KMS-11 (cell line): ENCODE measurements around the gene FLNB.

Experiments used
- H2AFZ ChIP-seq: fragments of 200-600 bp; sonication (generic); 2 replicates; pipeline ENCODE4 v1.6.1; 2016; ENCODE audit warnings: antibody characterized with exemption, mixed run types, low read depth
- H3K27ac ChIP-seq: fragments of 200-600 bp; sonication (generic); 2 replicates; pipeline ENCODE4 v1.6.1; 2016; ENCODE audit warnings: mild to moderate bottlenecking, mixed run types
- H3K27me3 ChIP-seq: fragments of 200-600 bp; sonication (generic); 2 replicates; pipeline ENCODE4 v1.6.1; 2017; ENCODE audit warnings: mild to moderate bottlenecking, low read depth, mixed run types, moderate library complexity; ENCODE audit not compliant: insufficient read depth
- H3K36me3 ChIP-seq: fragments of 200-600 bp; sonication (generic); 2 replicates; pipeline ENCODE4 v1.6.1; 2017; ENCODE audit warnings: mild to moderate bottlenecking, mixed run types; ENCODE audit not compliant: insufficient read depth
- H3K4me1 ChIP-seq: fragments of 200-600 bp; sonication (generic); 2 replicates; pipeline ENCODE4 v1.6.1; 2016; ENCODE audit warnings: mild to moderate bottlenecking, low read depth, mixed run types; ENCODE audit not compliant: poor library complexity, severe bottlenecking
- H3K4me2 ChIP-seq: fragments of 200-600 bp; sonication (generic); 2 replicates; pipeline ENCODE4 v1.7.0; 2016; ENCODE audit warnings: mild to moderate bottlenecking, mixed run types
- H3K4me3 ChIP-seq: fragments of 200-600 bp; sonication (generic); IDR thresholded peaks from 2 replicates; pipeline ENCODE4 v1.6.1; 2017; ENCODE audit warnings: low read depth, low read length, mixed read lengths; ENCODE audit not compliant: insufficient read depth
- H3K79me2 ChIP-seq: fragments of 200-600 bp; sonication (generic); 2 replicates; pipeline ENCODE4 v1.6.1; 2016; ENCODE audit warnings: low read depth, mixed run types; ENCODE audit not compliant: insufficient read depth
- H3K9ac ChIP-seq: fragments of 200-600 bp; sonication (generic); 2 replicates; pipeline ENCODE4 v1.6.1; 2016; ENCODE audit warnings: mild to moderate bottlenecking, mixed run types
- H4K20me1 ChIP-seq: fragments of 200-600 bp; sonication (generic); 2 replicates; pipeline ENCODE4 v1.6.1; 2016; ENCODE audit warnings: mild to moderate bottlenecking, mixed run types; ENCODE audit not compliant: insufficient read depth
- TF ChIP-seq, protein P1 (sequence below): fragments of 200-600 bp; sonication (generic); conservative IDR thresholded peaks from 2 replicates; pipeline ENCODE4 v1.6.1; 2017; ENCODE audit warnings: low read depth, mild to moderate bottlenecking, antibody characterized with exemption, low read length, moderate library complexity, mixed read lengths

FLNB gene

DNA sequence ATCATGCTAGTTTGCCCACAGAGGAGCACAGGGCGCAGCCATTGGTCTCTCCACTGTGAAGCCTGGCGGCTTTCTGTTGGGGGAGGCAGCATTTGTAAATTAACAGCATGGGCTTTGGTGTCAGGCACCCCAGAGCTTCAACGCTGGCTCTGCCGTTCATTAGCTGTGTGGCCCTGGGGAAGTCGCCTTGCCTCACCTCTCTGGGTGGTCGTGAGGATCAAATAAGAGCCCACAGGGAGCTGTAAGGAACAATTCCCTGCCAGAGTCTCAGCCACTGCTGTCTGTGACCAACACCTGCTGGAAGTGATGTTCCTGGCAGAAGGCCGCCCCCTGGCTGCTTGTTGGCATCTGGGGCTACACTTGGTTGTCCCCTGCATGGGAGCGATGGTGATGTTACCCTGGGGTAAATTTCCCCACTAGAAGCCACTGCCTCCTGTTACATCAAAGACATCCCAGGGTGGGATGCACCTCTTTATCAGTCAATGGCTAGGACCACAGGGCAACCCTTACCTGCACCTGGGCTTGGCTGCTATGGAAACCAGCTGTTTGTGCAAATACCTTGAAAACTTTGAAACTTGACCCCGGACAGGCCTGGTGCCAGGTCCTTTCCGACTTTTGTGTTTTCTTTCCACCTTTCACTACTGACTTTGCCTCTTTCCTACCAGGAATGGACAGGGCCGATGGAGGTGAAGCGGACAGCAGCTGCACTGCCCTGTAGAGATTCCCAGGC, 165.6 kb downstream of the FLNB start:
- Histone ChIP-seq H2AFZ (no peak overlapping the region), H3K9ac (no peak overlapping the region), H3K27ac (no peak overlapping the region), H3K79me2 (no peaks in the 10 kb centered on the region), H3K4me1 (no peaks in the 10 kb centered on the region), H3K4me3 (no peak overlapping the region), H3K27me3 (no peaks in the 10 kb centered on the region), H3K4me2 (no peak overlapping the region), H4K20me1 (no peaks in the 10 kb centered on the region), H3K36me3 (no peaks in the 10 kb centered on the region)
- TF ChIP-seq, protein P1, sequence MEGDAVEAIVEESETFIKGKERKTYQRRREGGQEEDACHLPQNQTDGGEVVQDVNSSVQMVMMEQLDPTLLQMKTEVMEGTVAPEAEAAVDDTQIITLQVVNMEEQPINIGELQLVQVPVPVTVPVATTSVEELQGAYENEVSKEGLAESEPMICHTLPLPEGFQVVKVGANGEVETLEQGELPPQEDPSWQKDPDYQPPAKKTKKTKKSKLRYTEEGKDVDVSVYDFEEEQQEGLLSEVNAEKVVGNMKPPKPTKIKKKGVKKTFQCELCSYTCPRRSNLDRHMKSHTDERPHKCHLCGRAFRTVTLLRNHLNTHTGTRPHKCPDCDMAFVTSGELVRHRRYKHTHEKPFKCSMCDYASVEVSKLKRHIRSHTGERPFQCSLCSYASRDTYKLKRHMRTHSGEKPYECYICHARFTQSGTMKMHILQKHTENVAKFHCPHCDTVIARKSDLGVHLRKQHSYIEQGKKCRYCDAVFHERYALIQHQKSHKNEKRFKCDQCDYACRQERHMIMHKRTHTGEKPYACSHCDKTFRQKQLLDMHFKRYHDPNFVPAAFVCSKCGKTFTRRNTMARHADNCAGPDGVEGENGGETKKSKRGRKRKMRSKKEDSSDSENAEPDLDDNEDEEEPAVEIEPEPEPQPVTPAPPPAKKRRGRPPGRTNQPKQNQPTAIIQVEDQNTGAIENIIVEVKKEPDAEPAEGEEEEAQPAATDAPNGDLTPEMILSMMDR = peak; percentile 56

GRCh38 chr3:58175187-58175436, 166.9 kb downstream of the FLNB start:
- Histone ChIP-seq H3K27ac (no peak overlapping the region), H2AFZ (no peak overlapping the region), H3K27me3 (no peaks in the 10 kb centered on the region), H3K4me1 (no peaks in the 10 kb centered on the region), H3K4me2 (no peak overlapping the region), H3K79me2 (no peaks in the 10 kb centered on the region), H3K4me3 (no peak overlapping the region), H3K9ac (no peak overlapping the region), H4K20me1 (no peaks in the 10 kb centered on the region), H3K36me3 (no peaks in the 10 kb centered on the region)
- TF ChIP-seq, protein P1 = no peak

- Histone ChIP-seq H3K4me1 (no peaks in the 10 kb centered on the region), H3K9ac (no peak overlapping the region)
Measured at GRCh38 chr3:58175437-58176184, 167.4 kb downstream of the FLNB start.

DNA sequence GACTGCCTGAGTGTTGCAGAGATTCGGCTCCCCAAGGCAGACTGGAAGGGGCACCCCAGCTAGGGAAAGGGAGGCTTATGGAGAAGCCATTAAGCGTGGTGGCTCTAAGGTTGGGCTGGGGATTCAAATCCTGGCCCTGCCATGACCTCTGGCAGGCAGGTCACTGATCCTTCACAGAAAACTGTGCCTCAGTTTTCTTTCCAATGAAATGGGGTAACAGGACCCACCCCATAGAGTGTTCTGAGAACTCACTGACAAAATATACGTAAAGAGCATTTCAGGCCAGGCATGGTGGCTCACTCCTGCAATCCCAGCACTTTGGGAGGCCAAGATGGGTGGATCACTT, 167.9 kb downstream of the FLNB start:
- H3K4me1 ChIP-seq = no peaks in the 10 kb centered on the region
- no peak overlapping the region for H2AFZ ChIP-seq
- no peak overlapping the region for H3K4me2 ChIP-seq
- H4K20me1 ChIP-seq = no peaks in the 10 kb centered on the region
- H3K27ac ChIP-seq = no peak overlapping the region
- H3K4me3 ChIP-seq = no peak overlapping the region
- TF ChIP-seq, protein P1 = no peak
- H3K9ac ChIP-seq = no peak overlapping the region
- H3K27me3 ChIP-seq = no peaks in the 10 kb centered on the region
- H3K36me3 ChIP-seq = no peaks in the 10 kb centered on the region
- H3K79me2 ChIP-seq = no peaks in the 10 kb centered on the region

More at GRCh38 chr3:58175437-58176184, 167.4 kb downstream of the FLNB start:
- Histone ChIP-seq H3K79me2 (no peaks in the 10 kb centered on the region), H3K27ac (no peak overlapping the region), H2AFZ (no peak overlapping the region), H4K20me1 (no peaks in the 10 kb centered on the region), H3K4me2 (no peak overlapping the region), H3K27me3 (no peaks in the 10 kb centered on the region), H3K36me3 (no peaks in the 10 kb centered on the region), H3K4me3 (no peak overlapping the region)
- TF ChIP-seq, protein P1 = no peak
